Urinary bladder (tissue), 4 donors: Measurements from ENCODE around the gene SPNS2. TPM values are rescaled to one million over a fixed set of nuclear protein-coding genes. Genes with fewer than 3 reads are reported as not detected.

Experiments
- DNase-seq: peaks from one replicate; pipeline ENCODE4 v3.0.0-alpha.2; 2015; ENCODE audit errors: extremely low spot score
- H3K27ac ChIP-seq: one replicate; pipeline ENCODE4 v1.5.1; 2013; ENCODE audit warnings: low read depth, mild to moderate bottlenecking, moderate library complexity
- H3K36me3 ChIP-seq: one replicate; pipeline ENCODE4 v1.6.1; 2013; ENCODE audit warnings: mild to moderate bottlenecking, moderate library complexity; ENCODE audit not compliant: insufficient read depth
- H3K4me1 ChIP-seq: one replicate; pipeline ENCODE4 v1.6.1; 2013; ENCODE audit warnings: mild to moderate bottlenecking, moderate library complexity; ENCODE audit not compliant: insufficient read depth
- H3K4me3 ChIP-seq: one replicate; pipeline ENCODE4 v1.5.1; 2013; ENCODE audit warnings: low read depth, low read length
- WGBS: extraction: QIAGEN DNeasy Blood & Tissue Kit; methylation state at CpG from one replicate; pipeline ENCODE4 v1.1.7; 2013; 5-methylcytosine and 5-hydroxymethylcytosine counted together
- polyA plus RNA-seq: library from polyadenylated mRNA; stranded (reverse); fragments of 200-250 nt; gene quantifications from one replicate; pipeline ENCODE4 v1.2.3, GENCODE V29; 2013
- total RNA-seq: library from RNA; depleted of rRNA; stranded (reverse); fragments of >200 nt; gene quantifications from one replicate; pipeline ENCODE4 v1.2.3, GENCODE V29; 2014
- donor health status: healthy with polysubstance abuse.
- donor health status: healthy.

SPNS2 gene
- total and polyA plus RNA-seq, 2 donors, result 7.5 to 28.2 TPM

GRCh38 chr17:4513113-4514032 lies 14.7 kb downstream of the SPNS2 start:
- WGBS, result 89% methylated on average over 24 of the region's 24 CpGs
- no peak for DNase-seq
- Histone ChIP-seq H3K27ac (no peak overlapping the region), H3K4me1 (no peaks in the 10 kb centered on the region), H3K4me3 (no peak overlapping the region), H3K36me3 (no peaks in the 10 kb centered on the region)

GRCh38 chr17:4514206-4514605 lies 15.5 kb downstream of the SPNS2 start:
- peak; percentile 80 for DNase-seq
- 81% methylated on average over 7 of the region's 7 CpGs for WGBS
- Histone ChIP-seq H3K27ac (no peak overlapping the region), H3K36me3 (no peaks in the 10 kb centered on the region), H3K4me1 (no peaks in the 10 kb centered on the region), H3K4me3 (no peak overlapping the region)

GRCh38 chr17:4514779-4515178 lies 16.1 kb downstream of the SPNS2 start:
- Histone ChIP-seq H3K4me1 (no peaks in the 10 kb centered on the region), H3K27ac (no peak overlapping the region), H3K36me3 (no peaks in the 10 kb centered on the region), H3K4me3 (no peak overlapping the region)
- WGBS, result 94% methylated on average over 11 of the region's 11 CpGs
- DNase-seq, result no peak

GRCh38 chr17:4515501-4515900 lies 16.8 kb downstream of the SPNS2 start:
- no peak for DNase-seq
- H3K4me3 ChIP-seq, result no peak overlapping the region
- no peaks in the 10 kb centered on the region for H3K36me3 ChIP-seq
- H3K4me1 ChIP-seq, result no peaks in the 10 kb centered on the region
- H3K27ac ChIP-seq, result no peak overlapping the region
- WGBS, result 91% methylated on average over 5 of the region's 5 CpGs

- 23% methylated on average over 11 of the region's 11 CpGs for WGBS
- DNase-seq, result peak; percentile 65
- Histone ChIP-seq H3K27ac (no peak overlapping the region), H3K36me3 (no peaks in the 10 kb centered on the region), H3K4me1 (no peaks in the 10 kb centered on the region), H3K4me3 (no peak overlapping the region)
Measured at GRCh38 chr17:4516735-4517134, 18.1 kb downstream of the SPNS2 start.

- no peak for DNase-seq
- Histone ChIP-seq H3K27ac (no peak overlapping the region), H3K4me1 (no peaks in the 10 kb centered on the region), H3K4me3 (no peak overlapping the region), H3K36me3 (no peaks in the 10 kb centered on the region)
- WGBS, result 84% methylated on average over 10 of the region's 10 CpGs
Measured at GRCh38 chr17:4518901-4519300, 20.2 kb downstream of the SPNS2 start.

GRCh38 chr17:4519361-4519788 lies 20.7 kb downstream of the SPNS2 start:
- Histone ChIP-seq H3K4me1 (no peaks in the 10 kb centered on the region), H3K36me3 (no peaks in the 10 kb centered on the region), H3K27ac (no peak overlapping the region), H3K4me3 (no peak overlapping the region)
- no peak for DNase-seq
- 75% methylated on average over 14 of the region's 14 CpGs for WGBS

GRCh38 chr17:4520060-4520893 lies 21.6 kb downstream of the SPNS2 start:
- Histone ChIP-seq H3K36me3 (no peaks in the 10 kb centered on the region), H3K4me1 (no peaks in the 10 kb centered on the region), H3K4me3 (no peak overlapping the region), H3K27ac (peak overlapping the region; percentile 40)
- no peak for DNase-seq
- 69% methylated on average over 19 of the region's 19 CpGs for WGBS

- Histone ChIP-seq H3K4me3 (no peak overlapping the region), H3K4me1 (no peaks in the 10 kb centered on the region), H3K36me3 (no peaks in the 10 kb centered on the region), H3K27ac (no peak overlapping the region)
- WGBS, result 61% methylated on average over 8 of the region's 8 CpGs
- no peak for DNase-seq
Measured at GRCh38 chr17:4520894-4521600, 22.4 kb downstream of the SPNS2 start.

GRCh38 chr17:4522661-4523060 lies 24.0 kb downstream of the SPNS2 start:
- 83% methylated on average over 6 of the region's 6 CpGs for WGBS
- Histone ChIP-seq H3K36me3 (no peaks in the 10 kb centered on the region), H3K27ac (peak overlapping the region; percentile 11), H3K4me1 (no peaks in the 10 kb centered on the region), H3K4me3 (no peak overlapping the region)
- no peak for DNase-seq

- Histone ChIP-seq H3K4me3 (no peak overlapping the region), H3K36me3 (no peaks in the 10 kb centered on the region), H3K4me1 (no peaks in the 10 kb centered on the region), H3K27ac (no peak overlapping the region)
- no peak for DNase-seq
- WGBS, result 97% methylated on average over 8 of the region's 8 CpGs
Measured at GRCh38 chr17:4523946-4524345, 25.3 kb downstream of the SPNS2 start.

GRCh38 chr17:4525691-4526397 lies 27.2 kb downstream of the SPNS2 start:
- 92% methylated on average over 11 of the region's 11 CpGs for whole genome bisulfite sequencing
- no peak overlapping the region for H3K27ac ChIP-seq
- DNase-seq, result no peak
- no peak overlapping the region for H3K4me3 ChIP-seq
- H3K36me3 ChIP-seq, result no peaks in the 10 kb centered on the region
- H3K4me1 ChIP-seq, result no peaks in the 10 kb centered on the region

GRCh38 chr17:4527134-4527533 lies 28.5 kb downstream of the SPNS2 start:
- WGBS, result 37% methylated on average over 1 of the region's 1 CpG
- H3K27ac ChIP-seq, result no peak overlapping the region
- H3K4me1 ChIP-seq, result no peaks in the 10 kb centered on the region
- no peak overlapping the region for H3K4me3 ChIP-seq
- H3K36me3 ChIP-seq, result no peaks in the 10 kb centered on the region
- DNase-seq, result no peak
